Calu3 (cell line): ENCODE results near the gene SLC39A12. TPM values are rescaled to one million over a fixed set of nuclear protein-coding genes. Genes with fewer than 3 reads are reported as not detected.
"Not testable (repeated sequence)": the region's sequence is repeated elsewhere in the genome, so short reads cannot be mapped to it uniquely, and the experiment has no call there.

Experiments used
- BruUV-seq: library from RNA; stranded (reverse); fragments of 400-500 nt; replicated peaks from 2 replicates; lab custom pipeline; 2021; lab: Mats Ljungman, UMichigan
- CTCF ChIA-PET: fragments of 300-600 bp; sonication (Branson Sonifier 250); formaldehyde crosslinking; loops from one replicate; lab custom pipeline; 2022; ENCODE audit warnings: antibody characterized with exemption; lab: Charles Lee
- DNase-seq: peaks from one replicate; pipeline ENCODE4 v3.0.0; 2022
- H3K27ac Mint-ChIP-seq: one replicate; pipeline ENCODE4 v1.8.0; 2022; ENCODE audit warnings: mixed read lengths; ENCODE audit not compliant: unreplicated experiment
- H3K27me3 Mint-ChIP-seq: one replicate; pipeline ENCODE4 v1.8.0; 2022; ENCODE audit warnings: mixed read lengths; ENCODE audit not compliant: unreplicated experiment
- H3K36me3 Mint-ChIP-seq: one replicate; pipeline ENCODE4 v1.8.0; 2022; ENCODE audit warnings: mild to moderate bottlenecking, moderate library complexity, mixed read lengths; ENCODE audit not compliant: insufficient read depth, unreplicated experiment
- H3K4me1 Mint-ChIP-seq: one replicate; pipeline ENCODE4 v1.8.0; 2022; ENCODE audit warnings: mild to moderate bottlenecking, low read depth, mixed read lengths; ENCODE audit not compliant: unreplicated experiment
- H3K4me3 Mint-ChIP-seq: one replicate; pipeline ENCODE4 v1.8.0; 2022; ENCODE audit warnings: mild to moderate bottlenecking, low read depth, moderate library complexity, mixed read lengths; ENCODE audit not compliant: unreplicated experiment
- H3K9me3 Mint-ChIP-seq: one replicate; pipeline ENCODE4 v1.8.0; 2022; ENCODE audit warnings: low read depth, mixed read lengths; ENCODE audit not compliant: unreplicated experiment
- intact Hi-C: fragments of 100-400 bp; cut with micrococcal nuclease; formaldehyde crosslinking; loops from one replicate; pipeline ENCODE4 v1.10.0; 2022; ENCODE audit not compliant: unreplicated experiment
- total RNA-seq: library from RNA; stranded (reverse); gene quantifications from 2 replicates; pipeline ENCODE4 v1.2.3, GENCODE V29; 2022
- TF ChIP-seq, protein P1 (sequence below): fragments of 200-600 bp; IDR thresholded peaks from one replicate; pipeline ENCODE4 v1.8.0; 2022; ENCODE audit warnings: antibody characterized with exemption; ENCODE audit not compliant: unreplicated experiment

Gene SLC39A12
- total RNA-seq, 1 experiment from 2014 or later = not detected

DNA sequence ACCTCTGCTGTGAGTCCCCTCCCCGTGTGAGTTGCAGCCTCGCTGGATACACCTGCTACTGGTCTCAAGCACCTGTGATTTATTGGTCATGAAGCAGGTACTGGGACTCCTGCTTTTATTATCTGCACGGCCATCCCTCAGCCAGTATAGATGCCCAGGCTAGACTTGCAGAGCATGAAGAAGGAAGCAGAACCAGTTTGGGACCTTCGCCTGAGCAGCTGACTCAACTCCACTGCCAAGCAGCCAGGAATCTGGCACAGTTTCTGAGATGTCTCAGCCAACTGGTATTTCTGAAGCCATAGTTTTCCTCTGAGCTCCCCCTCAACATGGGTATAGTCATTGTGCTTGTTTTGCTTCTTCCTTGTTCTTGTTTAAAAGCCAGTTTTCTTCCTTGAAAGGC, 28.0 kb upstream of the SLC39A12 start:
- no TSS peak for BruUV-seq
- peaks cover 5% of the 10 kb centered on the region for H3K9me3 Mint-ChIP-seq
- CTCF ChIA-PET = no interaction called here
- H3K36me3 Mint-ChIP-seq = no peaks in the 10 kb centered on the region
- H3K4me3 Mint-ChIP-seq = no peak overlapping the region
- no peaks in the 10 kb centered on the region for H3K27me3 Mint-ChIP-seq
- TF ChIP-seq, protein P1, sequence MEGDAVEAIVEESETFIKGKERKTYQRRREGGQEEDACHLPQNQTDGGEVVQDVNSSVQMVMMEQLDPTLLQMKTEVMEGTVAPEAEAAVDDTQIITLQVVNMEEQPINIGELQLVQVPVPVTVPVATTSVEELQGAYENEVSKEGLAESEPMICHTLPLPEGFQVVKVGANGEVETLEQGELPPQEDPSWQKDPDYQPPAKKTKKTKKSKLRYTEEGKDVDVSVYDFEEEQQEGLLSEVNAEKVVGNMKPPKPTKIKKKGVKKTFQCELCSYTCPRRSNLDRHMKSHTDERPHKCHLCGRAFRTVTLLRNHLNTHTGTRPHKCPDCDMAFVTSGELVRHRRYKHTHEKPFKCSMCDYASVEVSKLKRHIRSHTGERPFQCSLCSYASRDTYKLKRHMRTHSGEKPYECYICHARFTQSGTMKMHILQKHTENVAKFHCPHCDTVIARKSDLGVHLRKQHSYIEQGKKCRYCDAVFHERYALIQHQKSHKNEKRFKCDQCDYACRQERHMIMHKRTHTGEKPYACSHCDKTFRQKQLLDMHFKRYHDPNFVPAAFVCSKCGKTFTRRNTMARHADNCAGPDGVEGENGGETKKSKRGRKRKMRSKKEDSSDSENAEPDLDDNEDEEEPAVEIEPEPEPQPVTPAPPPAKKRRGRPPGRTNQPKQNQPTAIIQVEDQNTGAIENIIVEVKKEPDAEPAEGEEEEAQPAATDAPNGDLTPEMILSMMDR = no peak
- intact Hi-C loops = no loop called here
- DNase-seq = peak; percentile 21
- no peak overlapping the region for H3K27ac Mint-ChIP-seq
- H3K4me1 Mint-ChIP-seq = no peaks in the 10 kb centered on the region

GRCh38 chr10:17943033-17943745, 8.5 kb upstream of the SLC39A12 start:
- peaks cover 3% of the 10 kb centered on the region for H3K9me3 Mint-ChIP-seq
- TF ChIP-seq, protein P1 = no peak
- DNase-seq = no peak
- BruUV-seq = no TSS peak
- H3K36me3 Mint-ChIP-seq = no peaks in the 10 kb centered on the region
- no peaks in the 10 kb centered on the region for H3K4me1 Mint-ChIP-seq
- H3K4me3 Mint-ChIP-seq = no peak overlapping the region
- CTCF ChIA-PET = no interaction called here
- intact Hi-C loops = no loop called here
- peaks cover 18% of the 10 kb centered on the region for H3K27me3 Mint-ChIP-seq
- H3K27ac Mint-ChIP-seq = no peak overlapping the region

GRCh38 chr10:17950269-17950668, 1.4 kb upstream of the SLC39A12 start:
- BruUV-seq = not testable (repeated sequence)

DNA sequence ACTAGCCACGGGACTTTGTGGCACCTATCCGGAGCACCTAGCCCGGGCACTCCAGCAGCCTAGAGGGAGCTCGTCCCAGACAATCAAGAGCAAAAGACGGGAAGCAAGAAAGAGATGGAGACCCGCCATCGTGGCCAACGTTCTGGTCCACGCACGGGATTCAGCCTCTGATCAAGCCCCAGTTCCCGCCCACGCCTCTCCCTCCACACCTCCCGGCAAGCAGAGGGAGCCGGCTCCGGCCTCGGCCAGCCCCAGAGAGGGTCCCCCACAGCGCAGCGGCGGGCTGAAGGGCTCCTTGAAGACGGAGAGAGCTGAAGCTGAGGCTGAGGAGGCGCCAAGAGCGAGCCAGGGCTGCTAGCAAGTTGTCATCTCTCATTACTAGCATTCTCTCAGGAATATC, 992 bp upstream of the SLC39A12 start:
- TF ChIP-seq, protein P1 = no peak
- peaks cover 4% of the 10 kb centered on the region for H3K9me3 Mint-ChIP-seq
- intact Hi-C loops = no loop called here
- BruUV-seq = no TSS peak
- no peak overlapping the region for H3K27ac Mint-ChIP-seq
- H3K4me1 Mint-ChIP-seq = no peaks in the 10 kb centered on the region
- H3K4me3 Mint-ChIP-seq = no peak overlapping the region
- peaks cover 14% of the 10 kb centered on the region for H3K27me3 Mint-ChIP-seq
- CTCF ChIA-PET = no interaction called here
- no peaks in the 10 kb centered on the region for H3K36me3 Mint-ChIP-seq
- no peak for DNase-seq

More at GRCh38 chr10:17950269-17950668, 1.4 kb upstream of the SLC39A12 start:
- intact Hi-C loops, CTCF ChIA-PET, H3K27ac Mint-ChIP-seq, H3K9me3 Mint-ChIP-seq, H3K4me3 Mint-ChIP-seq, H3K4me1 Mint-ChIP-seq, H3K36me3 Mint-ChIP-seq, DNase-seq: not testable (repeated sequence)
- peaks cover 14% of the 10 kb centered on the region for H3K27me3 Mint-ChIP-seq

- intact Hi-C loops, BruUV-seq, H3K4me3 Mint-ChIP-seq, DNase-seq, H3K9me3 Mint-ChIP-seq, H3K36me3 Mint-ChIP-seq, H3K4me1 Mint-ChIP-seq, H3K27ac Mint-ChIP-seq, CTCF ChIA-PET: not testable (repeated sequence)
- H3K27me3 Mint-ChIP-seq = peaks cover 37% of the 10 kb centered on the region
These were observed 2.7 kb downstream of the SLC39A12 start for GRCh38 chr10:17954372-17954771.
